ENCODE measurements around the gene BTBD10.

BTBD10 gene

GRCh38 chr11:13373216-13373615 is 89.8 kb downstream of the BTBD10 start:
- ATAC-seq = no peak
- TF ChIP-seq CSRNP3 (CRISPR knock-in tag; IDR thresholded peaks at IDR 0.05) (no peak), ZC3H10 (CRISPR knock-in tag; IDR thresholded peaks at IDR 0.05) (no peak), TSHZ2 (CRISPR knock-in tag; IDR thresholded peaks at IDR 0.05) (no peak), RARB (CRISPR knock-in tag; IDR thresholded peaks at IDR 0.05) (no peak), ARNTL (CRISPR knock-in tag; IDR thresholded peaks at IDR 0.05; ENCODE audit: borderline replicate concordance, low read depth) (no peak), GLIS3 (CRISPR knock-in tag; IDR thresholded peaks at IDR 0.05) (no peak), ZFP30 (CRISPR knock-in tag; IDR thresholded peaks at IDR 0.05) (no peak), BACH2 (CRISPR knock-in tag; IDR thresholded peaks at IDR 0.05; ENCODE audit: borderline replicate concordance) (no peak), SNAI2 (CRISPR knock-in tag; IDR thresholded peaks at IDR 0.05) (no peak), ISL1 (CRISPR knock-in tag; IDR thresholded peaks at IDR 0.05) (no peak), OSR1 (CRISPR knock-in tag; IDR thresholded peaks at IDR 0.05) (no peak), CSDC2 (CRISPR knock-in tag; IDR thresholded peaks at IDR 0.05) (no peak), TCF4 (CRISPR knock-in tag; IDR thresholded peaks at IDR 0.05; ENCODE audit: borderline replicate concordance) (no peak), ZNF8 (CRISPR knock-in tag; IDR thresholded peaks at IDR 0.05) (no peak), PPARA (CRISPR knock-in tag; IDR thresholded peaks at IDR 0.05; ENCODE audit: borderline replicate concordance) (no peak), POU6F1 (CRISPR knock-in tag; IDR thresholded peaks at IDR 0.05; ENCODE audit: borderline replicate concordance, low read depth) (no peak), TOX (CRISPR knock-in tag; IDR thresholded peaks at IDR 0.05; ENCODE audit: borderline replicate concordance) (no peak), ZFP3 (CRISPR knock-in tag; IDR thresholded peaks at IDR 0.05) (no peak), ZNF565 (CRISPR knock-in tag; conservative IDR thresholded peaks at IDR 0.05; ENCODE audit: low read depth) (no peak)

- TF ChIP-seq ZFP30 (CRISPR knock-in tag; IDR thresholded peaks at IDR 0.05) = no peak
- peak; percentile 91 for ATAC-seq
Observed at GRCh38 chr11:13368041-13368446, 95.0 kb downstream of the BTBD10 start.

- TF ChIP-seq GLIS3 (CRISPR knock-in tag; IDR thresholded peaks at IDR 0.05) (no peak), TCF4 (CRISPR knock-in tag; IDR thresholded peaks at IDR 0.05; ENCODE audit: borderline replicate concordance) (no peak), CREB5 (CRISPR knock-in tag; IDR thresholded peaks at IDR 0.05; ENCODE audit: low read depth) (no peak), ESRRG (CRISPR knock-in tag; IDR thresholded peaks at IDR 0.05) (no peak), CSDC2 (CRISPR knock-in tag; IDR thresholded peaks at IDR 0.05) (no peak), ARNTL (CRISPR knock-in tag; IDR thresholded peaks at IDR 0.05; ENCODE audit: borderline replicate concordance, low read depth) (no peak), BACH2 (CRISPR knock-in tag; IDR thresholded peaks at IDR 0.05; ENCODE audit: borderline replicate concordance) (no peak), TOX (CRISPR knock-in tag; IDR thresholded peaks at IDR 0.05; ENCODE audit: borderline replicate concordance) (no peak), TSHZ2 (CRISPR knock-in tag; IDR thresholded peaks at IDR 0.05) (no peak), RARB (CRISPR knock-in tag; IDR thresholded peaks at IDR 0.05) (no peak), POU6F1 (CRISPR knock-in tag; IDR thresholded peaks at IDR 0.05; ENCODE audit: borderline replicate concordance, low read depth) (no peak), ZNF70 (CRISPR knock-in tag; IDR thresholded peaks at IDR 0.05) (no peak)
- ATAC-seq = no peak
Observed at GRCh38 chr11:13367115-13367514, 95.9 kb downstream of the BTBD10 start.

Data from SK-N-SH treated with all-trans-retinoic acid at 6 μM for 48 hours (cell line).